Measurements from ENCODE around the gene SCN9A. TPM values are rescaled to one million over a fixed set of nuclear protein-coding genes. Genes with fewer than 3 reads are reported as not detected.

Gene SCN9A
- total and polyA plus RNA-seq, 2 donors (not counting 1 experiment from before 2014, with no cell fraction given) = not detected

- no peak overlapping the region for H2AFZ ChIP-seq (ENCODE audit: insufficient read depth, low read depth, low read length, poor library complexity, severe bottlenecking)
- H3K9ac ChIP-seq (ENCODE audit: low read length) = no peak overlapping the region
- POLR2A ChIA-PET = no interaction called here
- no CpG with 5 or more reads among the region's 3 CpGs for WGBS (ENCODE audit: insufficient coverage)
- H3K4me1 ChIP-seq (ENCODE audit: control insufficient read depth in 2 of 2, insufficient read depth in 2 of 2, low read length in 2 of 2) = no peaks in the 10 kb centered on the region
- H3K36me3 ChIP-seq (replicated peaks in 1 of 2; ENCODE audit: control extremely low read depth in 1 of 2, control insufficient read depth in 1 of 2, extremely low read depth in 1 of 2, insufficient read depth in 2 of 2, low read length in 1 of 2) = no peaks in the 10 kb centered on the region
- H3K79me2 ChIP-seq (ENCODE audit: control insufficient read depth, insufficient read depth, low read length) = no peaks in the 10 kb centered on the region
- DNase-seq (no peak), ATAC-seq (ENCODE audit: low read depth) (no peak)
- H3K4me3 ChIP-seq (ENCODE audit: control extremely low read depth in 1 of 5, extremely low read depth in 1 of 5, insufficient read depth in 1 of 5, low read depth in 2 of 5, low read length in 4 of 5) = no peak overlapping the region
- no peak overlapping the region for H3K27ac Mint-ChIP-seq
- H3K27me3 Mint-ChIP-seq = no peaks in the 10 kb centered on the region
- CTCF ChIA-PET = no interaction called here
- H3K4me1 Mint-ChIP-seq = no peaks in the 10 kb centered on the region
- H3K9me3 Mint-ChIP-seq (ENCODE audit: insufficient read depth) = no peaks in the 10 kb centered on the region
- no peaks in the 10 kb centered on the region for H3K27me3 ChIP-seq (replicated peaks in 1 of 4; ENCODE audit: control extremely low read depth in 1 of 4, control insufficient read depth in 3 of 4, insufficient read depth in 4 of 4, low read length in 3 of 4)
- no peak overlapping the region for H3K4me2 ChIP-seq (replicated peaks; ENCODE audit: low read depth, low read length, poor library complexity, severe bottlenecking)
- H3K27ac ChIP-seq (ENCODE audit: low read length in 2 of 2) = no peak overlapping the region
- intact Hi-C loops (cut with micrococcal nuclease) = no loop called here
- H3K9me3 ChIP-seq (ENCODE audit: control extremely low read depth in 1 of 3, control insufficient read depth in 2 of 3, insufficient read depth in 1 of 3, low read length in 2 of 3) = no peaks in the 10 kb centered on the region
- no peak for TF ChIP-seq EZH2 (IDR thresholded peaks at IDR 0.05; ENCODE audit: borderline replicate concordance, insufficient read depth, low read depth, low read length, poor library complexity, severe bottlenecking)
- no peak for TF ChIP-seq CTCF (IDR thresholded peaks at IDR 0.05)
- H3K4me3 Mint-ChIP-seq = no peak overlapping the region
- no peaks in the 10 kb centered on the region for H4K20me1 ChIP-seq (ENCODE audit: control insufficient read depth, insufficient read depth, low read length, poor library complexity, severe bottlenecking)
Measured at GRCh38 chr2:166406374-166406773, 30.6 kb upstream of the SCN9A start.

GRCh38 chr2:166405569-166405926 is 29.8 kb upstream of the SCN9A start:
- Histone ChIP-seq H3K4me3 (ENCODE audit: control extremely low read depth in 1 of 5, extremely low read depth in 1 of 5, insufficient read depth in 1 of 5, low read depth in 2 of 5, low read length in 4 of 5) (no peak overlapping the region), H3K4me2 (replicated peaks; ENCODE audit: low read depth, low read length, poor library complexity, severe bottlenecking) (no peak overlapping the region), H3K27me3 (replicated peaks in 1 of 4; ENCODE audit: control extremely low read depth in 1 of 4, control insufficient read depth in 3 of 4, insufficient read depth in 4 of 4, low read length in 3 of 4) (no peaks in the 10 kb centered on the region), H3K27ac (ENCODE audit: low read length in 2 of 2) (no peak overlapping the region), H3K9me3 (ENCODE audit: control extremely low read depth in 1 of 3, control insufficient read depth in 2 of 3, insufficient read depth in 1 of 3, low read length in 2 of 3) (no peaks in the 10 kb centered on the region), H3K79me2 (ENCODE audit: control insufficient read depth, insufficient read depth, low read length) (no peaks in the 10 kb centered on the region), H3K9ac (ENCODE audit: low read length) (no peak overlapping the region), H2AFZ (ENCODE audit: insufficient read depth, low read depth, low read length, poor library complexity, severe bottlenecking) (no peak overlapping the region), H3K4me1 (ENCODE audit: control insufficient read depth in 2 of 2, insufficient read depth in 2 of 2, low read length in 2 of 2) (no peaks in the 10 kb centered on the region), H3K36me3 (replicated peaks in 1 of 2; ENCODE audit: control extremely low read depth in 1 of 2, control insufficient read depth in 1 of 2, extremely low read depth in 1 of 2, insufficient read depth in 2 of 2, low read length in 1 of 2) (no peaks in the 10 kb centered on the region), H4K20me1 (ENCODE audit: control insufficient read depth, insufficient read depth, low read length, poor library complexity, severe bottlenecking) (no peaks in the 10 kb centered on the region)
- ATAC-seq (ENCODE audit: low read depth) (no peak), DNase-seq (no peak)
- Mint-ChIP-seq H3K9me3 (ENCODE audit: insufficient read depth) (no peaks in the 10 kb centered on the region), H3K27me3 (no peaks in the 10 kb centered on the region), H3K27ac (no peak overlapping the region), H3K4me1 (no peaks in the 10 kb centered on the region), H3K4me3 (no peak overlapping the region)
- TF ChIP-seq EZH2 (IDR thresholded peaks at IDR 0.05; ENCODE audit: borderline replicate concordance, insufficient read depth, low read depth, low read length, poor library complexity, severe bottlenecking) (no peak), CTCF (IDR thresholded peaks at IDR 0.05) (no peak)
- WGBS (ENCODE audit: insufficient coverage) = no CpG with 5 or more reads among the region's 6 CpGs
- POLR2A ChIA-PET = no interaction called here
- CTCF ChIA-PET = no interaction called here
- intact Hi-C loops (cut with micrococcal nuclease) = no loop called here
